ENCODE results near the gene ADGRE3.

DNA sequence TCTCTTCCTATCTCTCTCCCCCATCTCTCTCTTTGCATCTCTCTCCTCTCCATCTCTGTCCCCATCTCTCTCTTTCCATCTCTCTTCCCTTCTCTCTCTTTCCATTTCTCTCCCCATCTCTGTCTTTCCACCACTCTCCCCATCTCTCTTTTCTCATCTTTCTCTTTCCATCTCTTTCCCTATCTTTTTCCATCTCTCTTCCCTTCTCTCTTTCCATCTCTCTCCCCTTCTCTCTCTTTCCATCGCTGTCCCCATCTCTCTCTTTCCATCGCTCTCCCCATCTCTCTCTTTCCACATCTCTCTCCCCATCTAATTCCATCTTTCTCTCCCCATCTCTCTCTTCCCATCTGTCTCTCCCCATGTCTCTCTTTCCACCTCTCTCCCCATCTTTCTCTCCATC, 24.5 kb downstream of the ADGRE3 start:
- TF ChIP-seq CTCF (IDR thresholded peaks at IDR 0.05; ENCODE audit: control extremely low read depth in 1 of 3, insufficient read depth in 1 of 3, low read depth in 1 of 3, low read length in 3 of 3) = no peak
- no peak for TF ChIP-seq POLR2A (IDR thresholded peaks at IDR 0.05; ENCODE audit: control extremely low read depth in 1 of 2, low read depth in 2 of 2, low read length in 2 of 2)
- TF ChIP-seq NANOG (IDR thresholded peaks at IDR 0.05; ENCODE audit: insufficient read depth, low read depth, low read length, poor library complexity, severe bottlenecking) = no peak
- TF ChIP-seq SIN3A (conservative IDR thresholded peaks at IDR 0.05 in 1 of 2, IDR thresholded peaks at IDR 0.05 in 1 of 2; ENCODE audit: low read depth in 1 of 2, low read length in 2 of 2) = no peak
- TF ChIP-seq CHD2 (IDR thresholded peaks at IDR 0.05; ENCODE audit: low read length) = no peak
- no peak for TF ChIP-seq KDM4A (IDR thresholded peaks at IDR 0.05; ENCODE audit: low read depth, low read length, severe bottlenecking)
- no peak for TF ChIP-seq RAD21 (IDR thresholded peaks at IDR 0.05 in 1 of 2, conservative IDR thresholded peaks at IDR 0.05 in 1 of 2; ENCODE audit: low read depth in 2 of 2, low read length in 2 of 2)
- no peak for TF ChIP-seq BACH1 (IDR thresholded peaks at IDR 0.05; ENCODE audit: low read length)
- TF ChIP-seq, protein P1, sequence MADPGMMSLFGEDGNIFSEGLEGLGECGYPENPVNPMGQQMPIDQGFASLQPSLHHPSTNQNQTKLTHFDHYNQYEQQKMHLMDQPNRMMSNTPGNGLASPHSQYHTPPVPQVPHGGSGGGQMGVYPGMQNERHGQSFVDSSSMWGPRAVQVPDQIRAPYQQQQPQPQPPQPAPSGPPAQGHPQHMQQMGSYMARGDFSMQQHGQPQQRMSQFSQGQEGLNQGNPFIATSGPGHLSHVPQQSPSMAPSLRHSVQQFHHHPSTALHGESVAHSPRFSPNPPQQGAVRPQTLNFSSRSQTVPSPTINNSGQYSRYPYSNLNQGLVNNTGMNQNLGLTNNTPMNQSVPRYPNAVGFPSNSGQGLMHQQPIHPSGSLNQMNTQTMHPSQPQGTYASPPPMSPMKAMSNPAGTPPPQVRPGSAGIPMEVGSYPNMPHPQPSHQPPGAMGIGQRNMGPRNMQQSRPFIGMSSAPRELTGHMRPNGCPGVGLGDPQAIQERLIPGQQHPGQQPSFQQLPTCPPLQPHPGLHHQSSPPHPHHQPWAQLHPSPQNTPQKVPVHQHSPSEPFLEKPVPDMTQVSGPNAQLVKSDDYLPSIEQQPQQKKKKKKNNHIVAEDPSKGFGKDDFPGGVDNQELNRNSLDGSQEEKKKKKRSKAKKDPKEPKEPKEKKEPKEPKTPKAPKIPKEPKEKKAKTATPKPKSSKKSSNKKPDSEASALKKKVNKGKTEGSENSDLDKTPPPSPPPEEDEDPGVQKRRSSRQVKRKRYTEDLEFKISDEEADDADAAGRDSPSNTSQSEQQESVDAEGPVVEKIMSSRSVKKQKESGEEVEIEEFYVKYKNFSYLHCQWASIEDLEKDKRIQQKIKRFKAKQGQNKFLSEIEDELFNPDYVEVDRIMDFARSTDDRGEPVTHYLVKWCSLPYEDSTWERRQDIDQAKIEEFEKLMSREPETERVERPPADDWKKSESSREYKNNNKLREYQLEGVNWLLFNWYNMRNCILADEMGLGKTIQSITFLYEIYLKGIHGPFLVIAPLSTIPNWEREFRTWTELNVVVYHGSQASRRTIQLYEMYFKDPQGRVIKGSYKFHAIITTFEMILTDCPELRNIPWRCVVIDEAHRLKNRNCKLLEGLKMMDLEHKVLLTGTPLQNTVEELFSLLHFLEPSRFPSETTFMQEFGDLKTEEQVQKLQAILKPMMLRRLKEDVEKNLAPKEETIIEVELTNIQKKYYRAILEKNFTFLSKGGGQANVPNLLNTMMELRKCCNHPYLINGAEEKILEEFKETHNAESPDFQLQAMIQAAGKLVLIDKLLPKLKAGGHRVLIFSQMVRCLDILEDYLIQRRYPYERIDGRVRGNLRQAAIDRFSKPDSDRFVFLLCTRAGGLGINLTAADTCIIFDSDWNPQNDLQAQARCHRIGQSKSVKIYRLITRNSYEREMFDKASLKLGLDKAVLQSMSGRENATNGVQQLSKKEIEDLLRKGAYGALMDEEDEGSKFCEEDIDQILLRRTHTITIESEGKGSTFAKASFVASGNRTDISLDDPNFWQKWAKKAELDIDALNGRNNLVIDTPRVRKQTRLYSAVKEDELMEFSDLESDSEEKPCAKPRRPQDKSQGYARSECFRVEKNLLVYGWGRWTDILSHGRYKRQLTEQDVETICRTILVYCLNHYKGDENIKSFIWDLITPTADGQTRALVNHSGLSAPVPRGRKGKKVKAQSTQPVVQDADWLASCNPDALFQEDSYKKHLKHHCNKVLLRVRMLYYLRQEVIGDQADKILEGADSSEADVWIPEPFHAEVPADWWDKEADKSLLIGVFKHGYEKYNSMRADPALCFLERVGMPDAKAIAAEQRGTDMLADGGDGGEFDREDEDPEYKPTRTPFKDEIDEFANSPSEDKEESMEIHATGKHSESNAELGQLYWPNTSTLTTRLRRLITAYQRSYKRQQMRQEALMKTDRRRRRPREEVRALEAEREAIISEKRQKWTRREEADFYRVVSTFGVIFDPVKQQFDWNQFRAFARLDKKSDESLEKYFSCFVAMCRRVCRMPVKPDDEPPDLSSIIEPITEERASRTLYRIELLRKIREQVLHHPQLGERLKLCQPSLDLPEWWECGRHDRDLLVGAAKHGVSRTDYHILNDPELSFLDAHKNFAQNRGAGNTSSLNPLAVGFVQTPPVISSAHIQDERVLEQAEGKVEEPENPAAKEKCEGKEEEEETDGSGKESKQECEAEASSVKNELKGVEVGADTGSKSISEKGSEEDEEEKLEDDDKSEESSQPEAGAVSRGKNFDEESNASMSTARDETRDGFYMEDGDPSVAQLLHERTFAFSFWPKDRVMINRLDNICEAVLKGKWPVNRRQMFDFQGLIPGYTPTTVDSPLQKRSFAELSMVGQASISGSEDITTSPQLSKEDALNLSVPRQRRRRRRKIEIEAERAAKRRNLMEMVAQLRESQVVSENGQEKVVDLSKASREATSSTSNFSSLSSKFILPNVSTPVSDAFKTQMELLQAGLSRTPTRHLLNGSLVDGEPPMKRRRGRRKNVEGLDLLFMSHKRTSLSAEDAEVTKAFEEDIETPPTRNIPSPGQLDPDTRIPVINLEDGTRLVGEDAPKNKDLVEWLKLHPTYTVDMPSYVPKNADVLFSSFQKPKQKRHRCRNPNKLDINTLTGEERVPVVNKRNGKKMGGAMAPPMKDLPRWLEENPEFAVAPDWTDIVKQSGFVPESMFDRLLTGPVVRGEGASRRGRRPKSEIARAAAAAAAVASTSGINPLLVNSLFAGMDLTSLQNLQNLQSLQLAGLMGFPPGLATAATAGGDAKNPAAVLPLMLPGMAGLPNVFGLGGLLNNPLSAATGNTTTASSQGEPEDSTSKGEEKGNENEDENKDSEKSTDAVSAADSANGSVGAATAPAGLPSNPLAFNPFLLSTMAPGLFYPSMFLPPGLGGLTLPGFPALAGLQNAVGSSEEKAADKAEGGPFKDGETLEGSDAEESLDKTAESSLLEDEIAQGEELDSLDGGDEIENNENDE (IDR thresholded peaks at IDR 0.05; ENCODE audit: insufficient replicate concordance, low read length) = no peak
- TF ChIP-seq NRF1 (IDR thresholded peaks at IDR 0.05; ENCODE audit: low read depth, low read length) = no peak
- TF ChIP-seq CEBPB (IDR thresholded peaks at IDR 0.05; ENCODE audit: low read depth, low read length) = no peak
- no peak for TF ChIP-seq CTBP2 (IDR thresholded peaks at IDR 0.05; ENCODE audit: borderline replicate concordance, insufficient read depth, insufficient read length, low read length)
- no peak for TF ChIP-seq EZH2 (IDR thresholded peaks at IDR 0.05; ENCODE audit: low read depth, low read length, severe bottlenecking)
